Endodermal cell (in vitro differentiated cells): ENCODE results near the gene CTCFL. TPM values are rescaled to one million over a fixed set of nuclear protein-coding genes. Genes with fewer than 3 reads are reported as not detected.

ENCODE experiments used
- DNase-seq: peaks from one replicate; pipeline ENCODE4 v3.0.0-alpha.2; 2017
- H3K27ac ChIP-seq: 2 replicates; pipeline ENCODE4 v1.5.1; 2013; ENCODE audit warnings: mild to moderate bottlenecking, low read depth, low read length, moderate library complexity
- H3K27me3 ChIP-seq: 2 replicates; pipeline ENCODE4 v1.6.1; 2013; ENCODE audit warnings: mild to moderate bottlenecking, low read length, moderate library complexity; ENCODE audit not compliant: insufficient read depth, control insufficient read depth, poor library complexity, severe bottlenecking
- H3K36me3 ChIP-seq: 2 replicates; pipeline ENCODE4 v1.7.0; 2013; ENCODE audit warnings: mild to moderate bottlenecking, low read length, moderate library complexity; ENCODE audit not compliant: control insufficient read depth, insufficient read depth
- H3K4me1 ChIP-seq: one replicate; pipeline ENCODE4 v1.7.0; 2013; ENCODE audit warnings: low read length; ENCODE audit not compliant: control insufficient read depth, insufficient read depth
- H3K4me3 ChIP-seq: 2 replicates; pipeline ENCODE4 v1.5.1; 2013; ENCODE audit warnings: mild to moderate bottlenecking, low read length, moderate library complexity
- H3K9ac ChIP-seq: 2 replicates; pipeline ENCODE4 v1.6.1; 2013; ENCODE audit warnings: mild to moderate bottlenecking, low read length, moderate library complexity; ENCODE audit not compliant: poor library complexity, severe bottlenecking; ENCODE audit errors: extremely low read depth
- H3K9me3 ChIP-seq: 2 replicates; pipeline ENCODE4 v1.6.1; 2013; ENCODE audit warnings: mild to moderate bottlenecking, low read length, moderate library complexity; ENCODE audit not compliant: control insufficient read depth
- H3K27ac Mint-ChIP-seq: 2 replicates; pipeline ENCODE4 v1.8.0; 2020; ENCODE audit warnings: mixed read lengths
- H3K27me3 Mint-ChIP-seq: 2 replicates; pipeline ENCODE4 v1.8.0; 2021; ENCODE audit warnings: mild to moderate bottlenecking, mixed read lengths; ENCODE audit not compliant: insufficient read depth
- H3K36me3 Mint-ChIP-seq: 2 replicates; pipeline ENCODE4 v1.8.0; 2020; ENCODE audit warnings: low read depth, mixed read lengths
- H3K4me1 Mint-ChIP-seq: 2 replicates; pipeline ENCODE4 v1.8.0; 2020; ENCODE audit warnings: mixed read lengths
- H3K4me3 Mint-ChIP-seq: 2 replicates; pipeline ENCODE4 v1.8.0; 2020; ENCODE audit warnings: mild to moderate bottlenecking, moderate library complexity, mixed read lengths
- H3K9me3 Mint-ChIP-seq: 2 replicates; pipeline ENCODE4 v1.8.0; 2020; ENCODE audit warnings: mild to moderate bottlenecking, mixed read lengths
- WGBS, 2 experiments: methylation state at CpG; one replicate each; pipeline versions ENCODE4 v1.1.5 to v1.1.7; 2013; ENCODE audit warnings: missing lambda C conversion rate in 2 of 2, mixed read lengths in 1 of 2; ENCODE audit not compliant: insufficient coverage in 1 of 2, insufficient read length in 1 of 2; 5-methylcytosine and 5-hydroxymethylcytosine counted together
- long read RNA-seq, 4 experiments: library from polyadenylated mRNA in 2 of 4; library from RNA in 1 of 4; library from capped mRNA in 1 of 4; stranded (forward) in 3 of 4; unstranded in 1 of 4; transcript quantifications; one replicate each; pipeline ENCODE4 v2.0.0, GENCODE V29; 2020 to 2021; ENCODE audit warnings: inconsistent platforms in 1 of 4
- polyA plus RNA-seq, 2 experiments: library from polyadenylated mRNA; stranded (reverse); fragments of 50-300 nt; gene quantifications; one replicate each; pipeline ENCODE4 v1.2.3, GENCODE V29; 2013
- total RNA-seq, 2 donors: library from RNA; stranded (reverse); fragmentation: NEBNext Ultra II Directional in 1 of 2; extraction: Animal tissue kit (Norgen Biotek cat#: 25700) in 1 of 2; gene quantifications; 2 replicates in 1 of 2; 3 replicates in 1 of 2; pipeline ENCODE4 v1.2.1, GENCODE V29; 2021
- TF ChIP-seq, protein P1 (sequence below): fragments of 200-600 bp; sonication (generic); conservative IDR thresholded peaks from 2 replicates; pipeline ENCODE4 v1.5.0; 2021; ENCODE audit warnings: antibody characterized with exemption, mild to moderate bottlenecking

The CTCFL gene, protein sequence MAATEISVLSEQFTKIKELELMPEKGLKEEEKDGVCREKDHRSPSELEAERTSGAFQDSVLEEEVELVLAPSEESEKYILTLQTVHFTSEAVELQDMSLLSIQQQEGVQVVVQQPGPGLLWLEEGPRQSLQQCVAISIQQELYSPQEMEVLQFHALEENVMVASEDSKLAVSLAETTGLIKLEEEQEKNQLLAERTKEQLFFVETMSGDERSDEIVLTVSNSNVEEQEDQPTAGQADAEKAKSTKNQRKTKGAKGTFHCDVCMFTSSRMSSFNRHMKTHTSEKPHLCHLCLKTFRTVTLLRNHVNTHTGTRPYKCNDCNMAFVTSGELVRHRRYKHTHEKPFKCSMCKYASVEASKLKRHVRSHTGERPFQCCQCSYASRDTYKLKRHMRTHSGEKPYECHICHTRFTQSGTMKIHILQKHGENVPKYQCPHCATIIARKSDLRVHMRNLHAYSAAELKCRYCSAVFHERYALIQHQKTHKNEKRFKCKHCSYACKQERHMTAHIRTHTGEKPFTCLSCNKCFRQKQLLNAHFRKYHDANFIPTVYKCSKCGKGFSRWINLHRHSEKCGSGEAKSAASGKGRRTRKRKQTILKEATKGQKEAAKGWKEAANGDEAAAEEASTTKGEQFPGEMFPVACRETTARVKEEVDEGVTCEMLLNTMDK
- total RNA-seq: 1 to 10 TPM in 1 of 2 donors, under 1 TPM in 1; 0.33 to 1.4 TPM
- 0.28 TPM for polyA plus RNA-seq (2013, experiment 1 of 2)
- polyA plus RNA-seq (2013, experiment 2 of 2): 0.46 TPM
- long read RNA-seq, experiment 1, partial matches to known transcripts: 0 of 1 reads
- long read RNA-seq, experiment 1, other reads (novel, unspliced or antisense): 1 of 1 reads
- long read RNA-seq, experiment 2, partial matches to known transcripts: 0 of 4 reads
- long read RNA-seq, experiment 2, other reads (novel, unspliced or antisense): 1 of 4 reads
- long read RNA-seq, experiment 3, full-length matches to known transcripts: 1 of 1 reads
- long read RNA-seq, experiment 3, partial matches to known transcripts: 0 of 1 reads
- long read RNA-seq, experiment 3, other reads (novel, unspliced or antisense): 0 of 1 reads
- long read RNA-seq, experiment 4, partial matches to known transcripts: 1 of 2 reads
- long read RNA-seq, experiment 4, other reads (novel, unspliced or antisense): 0 of 2 reads

DNA sequence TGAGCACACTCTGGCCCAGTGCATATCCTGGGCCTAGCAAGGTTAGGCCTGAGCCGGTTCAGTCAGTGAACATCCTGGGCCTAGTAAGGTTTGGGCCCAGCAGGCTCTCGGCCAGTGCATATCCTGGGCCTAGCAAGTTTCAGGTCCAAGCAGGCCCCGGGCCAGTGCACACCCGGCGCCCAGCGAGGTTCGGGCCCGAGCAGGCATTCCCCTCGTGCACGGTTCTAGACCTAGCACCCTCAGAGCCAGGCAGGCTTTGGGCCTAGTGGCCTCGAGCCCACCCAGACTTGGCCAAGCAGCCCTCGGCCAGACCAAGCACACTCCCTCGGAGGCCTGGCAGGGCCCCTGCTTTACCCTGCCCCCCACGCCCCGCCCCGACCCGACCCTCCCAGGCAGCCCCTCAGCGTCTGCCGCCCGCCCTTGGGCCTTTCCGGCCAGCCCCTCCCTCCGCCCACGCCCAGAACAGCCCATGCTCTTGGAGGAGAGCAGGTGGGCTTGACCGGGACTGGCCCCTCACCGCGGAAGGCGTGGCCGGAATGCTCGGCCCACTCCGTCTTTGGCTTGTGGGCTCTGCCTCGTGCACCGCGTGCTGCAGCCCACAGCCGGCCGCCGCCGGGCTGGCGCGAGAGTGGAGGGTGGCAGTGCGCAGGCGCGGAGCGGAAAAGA is at the start of gene CTCFL:
CTCFL (minus strand) TSS at position 630 of the 666 bp plus-strand sequence. CDS start 935 bp downstream, outside the sequence.
- no peak within 1 kb of the TSS for H3K27ac Mint-ChIP-seq
- Histone ChIP-seq H3K9me3 (no peaks in the 10 kb centered on the region), H3K36me3 (no peaks in the 10 kb centered on the region), H3K27ac (no peak within 1 kb of the TSS), H3K4me3 (no peak within 1 kb of the TSS), H3K27me3 (no peaks in the 10 kb centered on the region), H3K4me1 (no peaks in the 10 kb centered on the region), H3K9ac (no peak within 1 kb of the TSS)
- H3K27me3 Mint-ChIP-seq: no peaks in the 10 kb centered on the region
- H3K4me3 Mint-ChIP-seq: no peak within 1 kb of the TSS
- peak; percentile 49 for DNase-seq
- H3K4me1 Mint-ChIP-seq: no peaks in the 10 kb centered on the region
- TF ChIP-seq, protein P1, sequence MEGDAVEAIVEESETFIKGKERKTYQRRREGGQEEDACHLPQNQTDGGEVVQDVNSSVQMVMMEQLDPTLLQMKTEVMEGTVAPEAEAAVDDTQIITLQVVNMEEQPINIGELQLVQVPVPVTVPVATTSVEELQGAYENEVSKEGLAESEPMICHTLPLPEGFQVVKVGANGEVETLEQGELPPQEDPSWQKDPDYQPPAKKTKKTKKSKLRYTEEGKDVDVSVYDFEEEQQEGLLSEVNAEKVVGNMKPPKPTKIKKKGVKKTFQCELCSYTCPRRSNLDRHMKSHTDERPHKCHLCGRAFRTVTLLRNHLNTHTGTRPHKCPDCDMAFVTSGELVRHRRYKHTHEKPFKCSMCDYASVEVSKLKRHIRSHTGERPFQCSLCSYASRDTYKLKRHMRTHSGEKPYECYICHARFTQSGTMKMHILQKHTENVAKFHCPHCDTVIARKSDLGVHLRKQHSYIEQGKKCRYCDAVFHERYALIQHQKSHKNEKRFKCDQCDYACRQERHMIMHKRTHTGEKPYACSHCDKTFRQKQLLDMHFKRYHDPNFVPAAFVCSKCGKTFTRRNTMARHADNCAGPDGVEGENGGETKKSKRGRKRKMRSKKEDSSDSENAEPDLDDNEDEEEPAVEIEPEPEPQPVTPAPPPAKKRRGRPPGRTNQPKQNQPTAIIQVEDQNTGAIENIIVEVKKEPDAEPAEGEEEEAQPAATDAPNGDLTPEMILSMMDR: no peak
- no peaks in the 10 kb centered on the region for H3K9me3 Mint-ChIP-seq
- 93 to 95% methylated on average over 8 to 37 of the region's 43 CpGs for WGBS, 2 experiments
- H3K36me3 Mint-ChIP-seq: no peaks in the 10 kb centered on the region

GRCh38 chr20:57573894-57574293 is 49.0 kb upstream of the CTCFL start:
- H3K27me3 ChIP-seq: no peaks in the 10 kb centered on the region
- Mint-ChIP-seq H3K4me1 (peaks cover 3% of the 10 kb centered on the region), H3K36me3 (no peaks in the 10 kb centered on the region), H3K9me3 (no peaks in the 10 kb centered on the region), H3K27me3 (peaks cover 3% of the 10 kb centered on the region), H3K27ac (no peak overlapping the region), H3K4me3 (no peak overlapping the region)
- H3K9me3 ChIP-seq: no peaks in the 10 kb centered on the region
- WGBS, 2 experiments: 89 to 94% methylated on average over 3 to 5 of the region's 5 CpGs
- no peak overlapping the region for H3K9ac ChIP-seq
- TF ChIP-seq, protein P1: peak; percentile 73
- no peak overlapping the region for H3K4me3 ChIP-seq
- DNase-seq: no peak
- no peaks in the 10 kb centered on the region for H3K4me1 ChIP-seq
- H3K36me3 ChIP-seq: no peaks in the 10 kb centered on the region
- H3K27ac ChIP-seq: peak overlapping the region; percentile 26

- no peak overlapping the region for H3K27ac Mint-ChIP-seq
Observed at GRCh38 chr20:57573242-57573641, 48.3 kb upstream of the CTCFL start.

More at GRCh38 chr20:57573242-57573641, 48.3 kb upstream of the CTCFL start:
- Histone ChIP-seq H3K4me3 (no peak overlapping the region), H3K9me3 (no peaks in the 10 kb centered on the region), H3K36me3 (no peaks in the 10 kb centered on the region), H3K4me1 (no peaks in the 10 kb centered on the region), H3K27me3 (no peaks in the 10 kb centered on the region), H3K9ac (no peak overlapping the region), H3K27ac (peak overlapping the region; percentile 26)
- H3K4me3 Mint-ChIP-seq: no peak overlapping the region
- H3K9me3 Mint-ChIP-seq: no peaks in the 10 kb centered on the region
- peak; percentile 63 for DNase-seq
- 62 to 68% methylated on average over 10 to 12 of the region's 12 CpGs for WGBS, 2 experiments
- H3K4me1 Mint-ChIP-seq: peaks cover 3% of the 10 kb centered on the region
- no peaks in the 10 kb centered on the region for H3K36me3 Mint-ChIP-seq
- TF ChIP-seq, protein P1: no peak
- H3K27me3 Mint-ChIP-seq: peaks cover 3% of the 10 kb centered on the region
